Measurements from ENCODE around the gene LRRC18. TPM values are rescaled to one million over a fixed set of nuclear protein-coding genes. Genes with fewer than 3 reads are reported as not detected.

The LRRC18 gene
- not detected for total RNA-seq
- long read RNA-seq, result 0 reads

GRCh38 chr10:48939790-48940325 is at the start of gene LRRC18:
Gene LRRC18 (minus strand): TSS chr10:48939840. CDS start chr10:48914155, 25,685 bp downstream.
- DNase-seq, result no peak
- intact Hi-C loops (cut with DNase I), result no loop called here
- no peak for ATAC-seq (ENCODE audit: poor library complexity)

DNA sequence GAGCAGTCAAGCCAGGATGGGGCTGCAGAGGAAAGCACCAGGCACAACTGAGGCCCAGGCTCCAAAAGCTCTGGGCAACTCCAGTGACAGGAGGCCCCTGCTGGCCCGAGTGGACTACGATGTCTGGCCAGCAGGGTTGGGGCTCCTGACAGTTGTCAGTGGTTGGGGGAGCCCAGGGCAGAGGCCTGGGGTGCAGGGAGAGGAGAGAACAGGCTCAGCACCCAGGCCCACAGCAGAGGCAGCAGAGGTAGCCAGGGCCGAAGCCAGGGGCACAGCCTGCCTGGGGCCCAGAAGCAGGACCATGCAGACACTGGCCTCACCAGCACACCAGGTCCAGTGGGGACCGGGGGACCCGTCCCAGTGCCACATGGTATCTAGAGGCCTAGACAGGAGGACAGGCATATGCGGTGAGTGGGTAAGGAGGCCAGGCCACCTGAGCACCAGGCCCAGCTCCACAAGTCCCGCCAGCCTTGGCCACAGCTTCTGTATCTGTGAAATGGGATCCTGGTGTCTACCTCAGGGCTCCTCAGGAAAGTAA is 46.0 kb upstream of the LRRC18 start:
- DNase-seq, result no peak
- intact Hi-C loops (cut with DNase I), result loop anchor here (10.0 kb wide), 1 partner anchor 419 kb away; no protein-coding TSS in a partner anchor
- ATAC-seq (ENCODE audit: poor library complexity), result no peak

- ATAC-seq (ENCODE audit: poor library complexity), result no peak
- intact Hi-C loops (cut with DNase I), result loop anchor here (10.0 kb wide), 1 partner anchor 421 kb away; no protein-coding TSS in a partner anchor
- DNase-seq, result no peak
Observed at GRCh38 chr10:48983648-48984351, 44.2 kb upstream of the LRRC18 start.

DNA sequence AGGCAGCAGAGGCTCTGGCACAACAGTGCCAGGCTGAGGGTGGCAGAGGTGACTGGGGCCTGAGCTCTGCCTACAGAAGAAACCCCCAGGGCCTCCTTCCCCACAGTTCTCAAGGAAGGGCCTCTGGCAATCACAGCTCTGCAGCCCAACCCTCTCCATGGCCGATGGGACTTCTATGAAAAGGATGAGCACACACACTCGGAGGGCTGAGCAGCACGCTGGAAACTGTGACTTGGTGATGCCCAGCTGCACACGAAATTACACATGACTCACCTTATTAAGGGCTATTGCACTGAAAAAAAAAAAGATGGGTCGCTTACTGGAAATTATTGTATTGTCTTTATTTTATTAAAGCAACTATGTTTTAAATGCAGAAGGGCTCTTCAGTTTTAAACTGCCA is 42.9 kb upstream of the LRRC18 start:
- ATAC-seq (ENCODE audit: poor library complexity) (no peak), DNase-seq (no peak)
- intact Hi-C loops (cut with DNase I), result loop anchor here (10.0 kb wide), 1 partner anchor 422 kb away; no protein-coding TSS in a partner anchor

DNA sequence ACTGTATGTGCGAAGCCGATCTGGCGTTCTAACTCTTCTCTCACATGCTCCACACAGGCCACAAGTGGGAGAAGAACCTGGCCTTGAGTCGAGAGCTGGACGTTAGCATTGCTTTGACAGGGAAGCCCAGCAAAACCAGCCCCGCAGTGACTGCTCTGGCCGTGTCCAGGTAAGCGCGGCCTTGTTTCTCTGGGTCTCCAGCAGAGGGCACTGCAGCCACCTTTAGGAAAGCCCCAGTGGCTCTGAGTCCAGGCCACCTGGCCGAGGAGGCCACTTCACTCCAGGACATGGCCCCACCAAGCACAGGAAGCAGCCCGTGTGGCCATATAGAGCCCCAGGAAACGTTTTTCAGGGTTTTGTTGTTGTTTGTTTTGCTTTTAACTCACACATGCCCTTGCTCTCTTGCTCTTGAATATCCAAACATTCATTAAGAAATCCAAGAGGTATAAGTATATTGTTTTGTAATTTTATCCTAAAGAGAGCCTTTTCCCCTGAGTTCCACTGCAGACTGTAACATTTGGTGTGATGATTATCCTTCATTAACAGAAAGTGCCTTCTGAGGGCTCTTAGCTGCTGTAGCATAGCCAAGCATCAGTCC is 41.8 kb upstream of the LRRC18 start:
- peak; percentile 94 for ATAC-seq (ENCODE audit: poor library complexity)
- peak; percentile 76 for DNase-seq
- intact Hi-C loops (cut with DNase I), result loop anchor here (10.0 kb wide), 1 partner anchor 423 kb away; no protein-coding TSS in a partner anchor

DNA sequence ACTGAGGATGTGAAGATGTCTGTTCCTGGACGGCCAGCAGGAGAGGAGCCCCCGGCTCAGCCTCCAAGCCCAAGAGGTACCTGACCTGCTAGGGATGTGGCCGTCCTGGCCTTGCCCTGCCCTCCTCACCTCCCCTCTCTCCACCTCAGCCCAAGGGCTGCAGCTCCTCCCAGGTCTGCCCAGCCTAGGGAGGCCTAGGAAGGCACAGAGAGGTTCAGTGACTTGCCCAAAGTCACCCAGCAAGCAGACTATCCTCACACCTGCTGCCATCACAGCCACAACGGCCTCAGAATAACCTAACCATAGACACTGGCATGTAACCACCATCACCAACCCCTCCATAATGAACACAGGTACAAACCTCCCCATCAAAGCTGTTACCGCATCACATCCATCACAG is 38.7 kb upstream of the LRRC18 start:
- ATAC-seq (ENCODE audit: poor library complexity), result no peak
- no peak for DNase-seq
- intact Hi-C loops (cut with DNase I), result loop anchor here (5.0 to 10.0 kb wide), 3 partner anchors 184 to 539 kb away; no protein-coding TSS in a partner anchor

- no peak for DNase-seq
- intact Hi-C loops (cut with DNase I), result loop anchor here (5.0 to 10.0 kb wide), 3 partner anchors 186 to 541 kb away; no protein-coding TSS in a partner anchor
- ATAC-seq (ENCODE audit: poor library complexity), result peak; percentile 87
Observed at GRCh38 chr10:48976196-48976595, 36.6 kb upstream of the LRRC18 start.

- intact Hi-C loops (cut with DNase I), result loop anchor here (5.0 to 10.0 kb wide), 3 partner anchors 188 to 543 kb away; no protein-coding TSS in a partner anchor
- ATAC-seq (ENCODE audit: poor library complexity) (no peak), DNase-seq (no peak)
Observed at GRCh38 chr10:48974510-48975156, 35.0 kb upstream of the LRRC18 start.

- DNase-seq (no peak), ATAC-seq (ENCODE audit: poor library complexity) (no peak)
- intact Hi-C loops (cut with DNase I), result loop anchor here (10.0 kb wide), 1 partner anchor 308 kb away; no protein-coding TSS in a partner anchor
Observed at GRCh38 chr10:48973065-48973464, 33.4 kb upstream of the LRRC18 start.

- intact Hi-C loops (cut with DNase I), result loop anchor here (10.0 kb wide), 1 partner anchor 306 kb away; no protein-coding TSS in a partner anchor
- ATAC-seq (ENCODE audit: poor library complexity) (no peak), DNase-seq (no peak)
Observed at GRCh38 chr10:48970654-48971053, 31.0 kb upstream of the LRRC18 start.

DNA sequence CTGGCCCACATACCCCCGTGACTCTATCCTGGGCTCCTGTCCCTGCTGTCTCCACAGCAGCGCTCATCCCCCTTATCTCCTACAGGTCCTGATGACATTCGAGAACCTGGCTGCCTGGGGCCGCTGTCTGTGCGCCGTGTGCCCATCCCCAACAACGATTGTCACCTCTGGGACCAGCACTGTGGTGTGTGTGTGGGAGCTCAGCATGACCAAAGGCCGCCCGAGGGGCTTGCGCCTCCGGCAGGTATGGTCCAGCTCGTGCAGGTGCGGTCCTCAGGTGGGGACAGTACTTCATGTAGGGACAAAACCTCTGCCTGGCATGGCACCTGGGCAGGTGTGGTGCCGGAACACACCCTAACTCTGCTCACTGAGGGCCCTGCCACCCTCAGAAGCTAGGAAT is 30.4 kb upstream of the LRRC18 start:
- DNase-seq (no peak), ATAC-seq (ENCODE audit: poor library complexity) (no peak)
- intact Hi-C loops (cut with DNase I), result loop anchor here (10.0 kb wide), 1 partner anchor 305 kb away; no protein-coding TSS in a partner anchor

DNA sequence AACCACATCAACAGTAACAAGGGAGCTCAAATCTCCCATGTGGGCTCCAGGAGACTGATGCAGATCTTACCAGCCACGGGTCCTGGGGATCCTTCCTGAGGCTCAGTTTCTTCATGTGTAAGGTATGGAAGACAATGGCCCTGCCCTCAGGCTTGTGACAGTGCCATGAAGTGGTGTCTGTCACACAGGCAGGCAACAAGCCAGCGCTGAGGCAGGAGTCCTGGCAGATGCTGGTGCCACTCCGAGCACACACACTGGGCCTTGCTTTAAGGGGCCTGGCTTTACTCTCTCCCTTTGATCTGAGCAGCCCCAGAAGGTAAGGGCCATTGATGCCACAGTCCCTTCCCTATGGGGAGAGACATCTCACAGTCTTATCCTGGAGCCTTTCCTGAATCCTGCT is 28.4 kb upstream of the LRRC18 start:
- ATAC-seq (ENCODE audit: poor library complexity) (peak; percentile 53), DNase-seq (no peak)

DNA sequence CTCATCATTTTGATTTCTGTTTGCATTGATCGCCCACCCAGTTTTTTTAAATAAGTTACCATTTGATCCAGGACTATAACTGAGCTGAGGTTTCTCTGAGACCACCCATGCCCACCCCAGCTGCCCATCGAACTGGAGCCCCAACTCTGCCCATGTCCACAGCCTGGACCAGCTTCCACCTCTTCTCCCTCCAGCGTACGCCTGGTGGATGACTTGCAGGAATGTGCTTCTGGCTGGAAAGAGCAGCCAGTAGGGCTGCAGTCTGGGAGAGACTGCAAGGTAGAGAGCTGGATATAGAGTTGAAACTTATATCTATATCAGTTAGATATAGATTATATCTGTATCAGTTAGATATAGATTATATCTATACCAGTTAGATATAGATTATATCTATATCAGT is 25.8 kb upstream of the LRRC18 start:
- intact Hi-C loops (cut with DNase I), result no loop called here
- DNase-seq (no peak), ATAC-seq (ENCODE audit: poor library complexity) (no peak)

More for the DNA sequence above, 28.4 kb upstream of the LRRC18 start:
- intact Hi-C loops (cut with DNase I), result no loop called here

DNA sequence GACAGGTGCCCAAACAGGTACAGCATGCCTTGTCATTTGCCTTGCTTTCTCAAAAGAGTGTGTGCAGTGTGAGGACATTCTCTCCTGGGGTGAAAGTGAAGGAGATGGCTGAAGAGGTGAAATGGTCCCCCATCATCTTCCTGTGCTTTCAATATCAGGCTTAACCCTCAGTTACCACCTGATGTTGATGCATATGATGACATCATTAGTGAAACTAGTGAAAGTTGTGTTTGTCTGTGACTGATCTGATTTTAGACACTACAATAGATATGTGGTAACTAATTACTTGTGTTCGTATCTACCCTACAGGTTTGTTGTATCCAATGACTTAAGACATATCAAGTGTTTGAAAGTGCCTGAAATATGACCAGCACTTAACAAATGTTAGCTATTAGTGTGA is 24.4 kb upstream of the LRRC18 start:
- ATAC-seq (ENCODE audit: poor library complexity), result no peak
- DNase-seq, result no peak
- intact Hi-C loops (cut with DNase I), result no loop called here

GRCh38 chr10:48958598-48959190 is 19.1 kb upstream of the LRRC18 start:
- no peak for ATAC-seq (ENCODE audit: poor library complexity)
- DNase-seq, result no peak
- intact Hi-C loops (cut with DNase I), result no loop called here

- DNase-seq, result no peak
- intact Hi-C loops (cut with DNase I), result no loop called here
- ATAC-seq (ENCODE audit: poor library complexity), result no peak
Observed at GRCh38 chr10:48957361-48958151, 17.9 kb upstream of the LRRC18 start.

- ATAC-seq (ENCODE audit: poor library complexity) (no peak), DNase-seq (no peak)
- intact Hi-C loops (cut with DNase I), result no loop called here
Observed at GRCh38 chr10:48951707-48952106, 12.1 kb upstream of the LRRC18 start.

Measured in Right ventricle myocardium superior (tissue), 1 donor.